ENCODE data around the gene SPR. TPM values are rescaled to one million over a fixed set of nuclear protein-coding genes. Genes with fewer than 3 reads are reported as not detected.

SPR gene
- total and polyA plus RNA-seq, 2 of the 13 experiments (the other 11 are each of a cell fraction or from before 2014, with no cell fraction given): 34.0 to 96.0 TPM

GRCh38 chr2:72864500-72864899 lies 22.7 kb upstream of the SPR start:
- no peak overlapping the region for H3K9ac ChIP-seq (ENCODE audit: insufficient read depth, low read depth, low read length)
- peaks cover 0 to 28% of the 10 kb centered on the region in 2 experiments; a peak in 2 of 5 replicates for H3K27me3 ChIP-seq (ENCODE audit: control insufficient read depth in 1 of 2, insufficient read depth in 2 of 2, low read length in 2 of 2)
- FAIRE-seq (no peak), DNase-seq (ENCODE audit: low spot score) (no peak), ATAC-seq (no peak)
- TF ChIP-seq ZFP36 (IDR thresholded peaks at IDR 0.05; ENCODE audit: borderline replicate concordance, low read depth, low read length, partially characterized antibody): no peak
- TF ChIP-seq FOSL2 (CRISPR knock-in tag; IDR thresholded peaks at IDR 0.05): 0 out of 2 replicates have a peak, but pooled peaks have one; percentile 9
- no peak overlapping the region for H3K4me3 ChIP-seq (replicated peaks in 1 of 3; ENCODE audit: insufficient read depth in 1 of 3, low read depth in 2 of 3, low read length in 3 of 3)
- H4K20me1 ChIP-seq (ENCODE audit: insufficient read depth, low read length): no peaks in the 10 kb centered on the region
- no peaks in the 10 kb centered on the region for H3K36me3 ChIP-seq (replicated peaks in 1 of 2; ENCODE audit: control insufficient read depth in 1 of 2, insufficient read depth in 2 of 2, low read length in 2 of 2)
- 1% methylated on average over 2 of the region's 2 CpGs for WGBS (ENCODE audit: low lambda C conversion rate)
- BruUV-seq (replicated peaks): no TSS peak
- in situ Hi-C loops (cut with HindIII; ENCODE audit: extremely low pct_ligation_motif_present, low pct_unique_long_range_greater_than_20kb) (loop anchor here (5.0 to 25.0 kb wide), 2 partner anchors 92 to 1327 kb away; no protein-coding TSS in a partner anchor), intact Hi-C loops (cut with micrococcal nuclease; ENCODE audit: unreplicated experiment) (no loop called here)
- H2AFZ ChIP-seq (ENCODE audit: low read length): no peak overlapping the region
- H3K9me3 ChIP-seq (ENCODE audit: low read length): no peaks in the 10 kb centered on the region
- CTCF ChIA-PET (ENCODE audit: low intra/inter-chr PET ratio, low total read pairs): interaction anchor here (1.2 to 7.4 kb wide), 2 partner anchors 89 to 93 kb away, joined by 3 to 121 read pairs; no protein-coding TSS in a partner anchor
- POLR2A ChIA-PET: no interaction called here
- no peak overlapping the region for H3K27ac ChIP-seq (ENCODE audit: extremely low read length, insufficient read depth, low read length)
- no peaks in the 10 kb centered on the region for H3K79me2 ChIP-seq (ENCODE audit: insufficient read depth, low read length)
- peaks cover 12% of the 10 kb centered on the region for H3K4me1 ChIP-seq (ENCODE audit: insufficient read depth, low read length)
- H3K4me2 ChIP-seq (ENCODE audit: low read depth, low read length): no peak overlapping the region

- no peak overlapping the region for H3K9ac ChIP-seq (ENCODE audit: insufficient read depth, low read depth, low read length)
- H3K4me2 ChIP-seq (ENCODE audit: low read depth, low read length): no peak overlapping the region
- no peak overlapping the region for H3K4me3 ChIP-seq (replicated peaks in 1 of 3; ENCODE audit: insufficient read depth in 1 of 3, low read depth in 2 of 3, low read length in 3 of 3)
- 1% methylated on average over 1 of the region's 1 CpG for WGBS (ENCODE audit: low lambda C conversion rate)
- H3K79me2 ChIP-seq (ENCODE audit: insufficient read depth, low read length): no peaks in the 10 kb centered on the region
- no peaks in the 10 kb centered on the region for H3K4me1 ChIP-seq (ENCODE audit: insufficient read depth, low read length)
- ChIA-PET CTCF (ENCODE audit: low intra/inter-chr PET ratio, low total read pairs) (no interaction called here), POLR2A (no interaction called here)
- intact Hi-C loops (cut with micrococcal nuclease; ENCODE audit: unreplicated experiment) (no loop called here), in situ Hi-C loops (cut with HindIII; ENCODE audit: extremely low pct_ligation_motif_present, low pct_unique_long_range_greater_than_20kb) (loop anchor here (25.0 kb wide), 1 partner anchor 1334 kb away; no protein-coding TSS in a partner anchor)
- no peak for TF ChIP-seq ZNF576 (CRISPR knock-in tag; IDR thresholded peaks at IDR 0.05)
- TF ChIP-seq ZXDC (CRISPR knock-in tag; IDR thresholded peaks at IDR 0.05): no peak
- no peak for TF ChIP-seq CEBPG (CRISPR knock-in tag; IDR thresholded peaks at IDR 0.05)
- H3K9me3 ChIP-seq (ENCODE audit: low read length): no peaks in the 10 kb centered on the region; the same call in 1 of the 2 replicates
- H4K20me1 ChIP-seq (ENCODE audit: insufficient read depth, low read length): no peaks in the 10 kb centered on the region
- ATAC-seq (no peak), DNase-seq (ENCODE audit: low spot score) (no peak), FAIRE-seq (no peak)
- H2AFZ ChIP-seq (ENCODE audit: low read length): no peak overlapping the region
- BruUV-seq (replicated peaks): no TSS peak
- H3K27me3 ChIP-seq (ENCODE audit: control insufficient read depth in 1 of 2, insufficient read depth in 2 of 2, low read length in 2 of 2): peaks cover 0 to 1% of the 10 kb centered on the region in 2 experiments; a peak in 1 of 5 replicates
- H3K36me3 ChIP-seq (replicated peaks in 1 of 2; ENCODE audit: control insufficient read depth in 1 of 2, insufficient read depth in 2 of 2, low read length in 2 of 2): no peaks in the 10 kb centered on the region
- no peak overlapping the region for H3K27ac ChIP-seq (ENCODE audit: extremely low read length, insufficient read depth, low read length)
Measured at GRCh38 chr2:72871060-72871459, 16.1 kb upstream of the SPR start.
